ENCODE measurements around the gene CAMK1. TPM values are rescaled to one million over a fixed set of nuclear protein-coding genes. Genes with fewer than 3 reads are reported as not detected.

Gene CAMK1
- total RNA-seq, 1 donor from 2014 or later, result 7.1 TPM

GRCh38 chr3:9736831-9737230, 32.9 kb downstream of the CAMK1 start:
- Histone ChIP-seq H3K79me2 (ENCODE audit: insufficient read depth, low read length) (peaks cover 72% of the 10 kb centered on the region), H3K4me1 (ENCODE audit: insufficient read depth, low read length) (peaks cover 11% of the 10 kb centered on the region), H3K4me2 (ENCODE audit: low read length) (no peak overlapping the region), H3K27me3 (ENCODE audit: insufficient read depth, low read length) (no peaks in the 10 kb centered on the region), H3K36me3 (ENCODE audit: insufficient read depth, low read length) (peaks cover 54% of the 10 kb centered on the region), H3K9ac (ENCODE audit: low read length) (no peak overlapping the region), H3K9me3 (ENCODE audit: insufficient read depth, low read depth, low read length) (no peaks in the 10 kb centered on the region), H2AFZ (ENCODE audit: low read depth, low read length) (no peak overlapping the region), H4K20me1 (ENCODE audit: insufficient read depth, low read length) (peaks cover 83% of the 10 kb centered on the region), H3K27ac (ENCODE audit: low read depth, low read length) (no peak overlapping the region), H3K4me3 (ENCODE audit: insufficient read depth, low read depth, low read length) (no peak overlapping the region)
- FAIRE-seq (no peak), DNase-seq (ENCODE audit: low read depth) (no peak)
- H3K9me3 Mint-ChIP-seq (ENCODE audit: unreplicated experiment), result no peaks in the 10 kb centered on the region
- TF ChIP-seq CTCF (IDR thresholded peaks at IDR 0.05; ENCODE audit: insufficient read depth, low read depth, low read length), result no peak
- no peak for TF ChIP-seq EZH2 (IDR thresholded peaks at IDR 0.05; ENCODE audit: insufficient read depth, low read length)
- H3K27me3 Mint-ChIP-seq (ENCODE audit: low read depth, unreplicated experiment), result no peaks in the 10 kb centered on the region
- H3K4me3 Mint-ChIP-seq (ENCODE audit: unreplicated experiment), result no peak overlapping the region
- no peak overlapping the region for H3K27ac Mint-ChIP-seq (ENCODE audit: unreplicated experiment)
- peaks cover 17% of the 10 kb centered on the region for H3K4me1 Mint-ChIP-seq (ENCODE audit: low read depth, unreplicated experiment)
- peaks cover 16% of the 10 kb centered on the region for H3K36me3 Mint-ChIP-seq (ENCODE audit: low read depth, unreplicated experiment)

DNA sequence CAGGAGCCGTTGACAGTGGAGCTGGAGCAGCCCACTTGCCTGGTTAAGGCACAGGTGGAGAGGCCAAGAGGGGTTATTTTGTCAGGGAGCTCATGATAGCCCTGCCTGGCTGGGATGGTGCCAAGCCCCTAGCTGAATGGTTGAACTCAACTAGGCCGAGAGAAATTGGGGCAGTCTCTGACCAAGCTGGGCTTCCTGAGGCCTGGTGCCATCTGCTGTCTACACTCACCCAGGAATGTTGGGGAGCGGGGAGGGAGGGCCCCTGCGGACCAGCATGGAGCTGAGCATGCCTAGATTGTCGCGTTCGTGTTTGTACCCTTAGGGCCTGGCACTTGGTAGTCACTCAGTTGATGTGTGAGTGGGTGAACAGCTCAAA, 37.0 kb downstream of the CAMK1 start:
- peak overlapping the region; percentile 86 for H3K27ac Mint-ChIP-seq (ENCODE audit: unreplicated experiment)
- peaks cover 58% of the 10 kb centered on the region for H3K79me2 ChIP-seq (ENCODE audit: insufficient read depth, low read length)
- FAIRE-seq, result no peak

More for the DNA sequence above, 37.0 kb downstream of the CAMK1 start:
- Mint-ChIP-seq H3K4me1 (ENCODE audit: low read depth, unreplicated experiment) (peaks cover 21% of the 10 kb centered on the region), H3K9me3 (ENCODE audit: unreplicated experiment) (no peaks in the 10 kb centered on the region), H3K36me3 (ENCODE audit: low read depth, unreplicated experiment) (peaks cover 16% of the 10 kb centered on the region), H3K4me3 (ENCODE audit: unreplicated experiment) (peak overlapping the region; percentile 96), H3K27me3 (ENCODE audit: low read depth, unreplicated experiment) (no peaks in the 10 kb centered on the region)
- H3K4me3 ChIP-seq (ENCODE audit: insufficient read depth, low read depth, low read length), result peak overlapping the region; percentile 81
- peak overlapping the region; percentile 100 for H3K9ac ChIP-seq (ENCODE audit: low read length)
- DNase-seq (ENCODE audit: low read depth), result no peak
- H4K20me1 ChIP-seq (ENCODE audit: insufficient read depth, low read length), result peaks cover 49% of the 10 kb centered on the region
- H3K4me1 ChIP-seq (ENCODE audit: insufficient read depth, low read length), result peaks cover 16% of the 10 kb centered on the region
- no peaks in the 10 kb centered on the region for H3K9me3 ChIP-seq (ENCODE audit: insufficient read depth, low read depth, low read length)
- no peak overlapping the region for H2AFZ ChIP-seq (ENCODE audit: low read depth, low read length)
- TF ChIP-seq EZH2 (IDR thresholded peaks at IDR 0.05; ENCODE audit: insufficient read depth, low read length) (no peak), CTCF (IDR thresholded peaks at IDR 0.05; ENCODE audit: insufficient read depth, low read depth, low read length) (no peak)
- H3K27ac ChIP-seq (ENCODE audit: low read depth, low read length), result peak overlapping the region; percentile 100
- no peaks in the 10 kb centered on the region for H3K27me3 ChIP-seq (ENCODE audit: insufficient read depth, low read length)
- H3K36me3 ChIP-seq (ENCODE audit: insufficient read depth, low read length), result peaks cover 19% of the 10 kb centered on the region
- peak overlapping the region; percentile 94 for H3K4me2 ChIP-seq (ENCODE audit: low read length)

All from astrocyte (in vitro differentiated cells and primary cell).